SW 1271 (cell line): Measurements from ENCODE around the gene NMNAT3.

Experiments
- DNase-seq, 2 experiments: peaks; one replicate each; lab custom pipeline; 2025; lab: John Stamatoyannopoulos, UW

Gene NMNAT3

GRCh38 chr3:139677388-139678155 lies at the start of gene NMNAT3:
TSS of gene NMNAT3 (minus strand) at chr3:139677972. CDS start at chr3:139627724, 50,248 bp downstream.
- peak in 1 of 2 experiments; percentile 5 for DNase-seq

- DNase-seq = no peak
Measured at GRCh38 chr3:139721370-139721769, 43.6 kb upstream of the NMNAT3 start.

DNA sequence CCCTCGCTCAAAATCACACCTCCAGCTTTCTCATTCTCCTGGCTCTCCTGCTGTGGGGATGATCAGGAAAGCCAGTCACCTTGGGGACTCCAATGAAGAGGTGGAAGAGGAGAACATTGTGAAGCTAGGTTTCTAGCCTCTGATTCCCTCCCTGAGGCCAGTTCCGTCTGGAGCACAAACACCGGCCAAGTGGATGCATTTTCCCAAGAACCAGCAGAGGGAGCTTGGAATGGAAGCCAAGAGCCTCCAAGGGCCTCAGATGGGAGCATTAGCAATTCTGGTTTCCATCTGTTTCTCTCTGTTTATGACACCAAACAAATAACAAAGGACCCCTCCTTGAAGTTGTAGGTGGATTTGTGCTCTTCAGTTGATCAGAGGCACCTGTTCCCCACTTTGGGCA lies 40.6 kb upstream of the NMNAT3 start:
- peak in 1 of 2 experiments; percentile 10 for DNase-seq

- no peak for DNase-seq
Measured at GRCh38 chr3:139716908-139717485, 39.2 kb upstream of the NMNAT3 start.

DNA sequence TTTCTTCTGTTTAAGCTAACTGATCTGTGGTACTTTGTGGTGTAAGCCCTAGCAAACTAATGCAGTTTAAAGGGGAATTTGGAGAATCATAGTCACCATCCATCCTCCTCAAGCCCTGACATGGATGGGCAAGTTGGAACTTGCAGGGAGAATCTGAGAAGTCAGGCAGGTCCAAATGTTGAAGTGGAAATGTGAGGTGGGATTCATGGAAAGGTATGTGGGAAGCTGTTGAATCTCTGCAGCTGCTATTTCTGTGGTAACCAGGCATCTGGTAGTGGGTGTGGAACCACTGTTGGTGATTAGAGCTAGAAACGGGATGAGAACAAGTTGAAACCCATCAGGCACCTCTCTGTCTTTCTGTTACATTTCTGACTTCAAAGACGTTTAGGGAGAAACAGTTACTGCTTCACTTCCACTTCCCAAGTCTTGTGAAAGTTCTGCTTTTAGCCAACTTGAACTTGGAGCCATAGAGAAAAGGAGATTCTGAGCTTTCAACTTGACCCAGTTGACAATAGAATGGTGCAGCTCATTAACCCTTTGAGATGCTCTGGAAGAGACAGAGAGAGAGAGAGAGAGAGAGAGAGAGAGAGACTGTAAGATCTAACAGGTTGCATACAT lies 38.1 kb upstream of the NMNAT3 start:
- no peak for DNase-seq

GRCh38 chr3:139715166-139715565 lies 37.4 kb upstream of the NMNAT3 start:
- no peak for DNase-seq

DNA sequence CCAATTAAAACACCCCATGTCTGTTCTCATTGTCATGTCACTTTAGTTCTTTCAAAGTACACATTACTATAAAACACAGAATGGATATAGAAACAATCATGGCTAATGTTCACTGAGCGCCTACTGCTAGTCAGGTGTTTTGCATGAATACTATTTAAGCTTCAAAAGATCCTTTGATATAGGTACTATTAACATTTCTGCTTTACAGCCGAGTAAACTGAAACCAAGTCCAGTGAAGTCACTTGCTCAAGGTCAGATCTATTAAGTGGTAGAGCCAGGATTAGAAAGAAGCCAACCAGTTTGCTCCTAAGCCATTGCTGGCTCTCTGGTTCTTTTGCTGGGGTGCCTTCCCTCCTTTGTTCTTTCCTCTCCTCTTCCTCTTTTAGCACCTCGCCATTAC lies 32.4 kb upstream of the NMNAT3 start:
- DNase-seq = no peak

- no peak for DNase-seq
Measured at GRCh38 chr3:139705631-139706030, 27.9 kb upstream of the NMNAT3 start.

DNA sequence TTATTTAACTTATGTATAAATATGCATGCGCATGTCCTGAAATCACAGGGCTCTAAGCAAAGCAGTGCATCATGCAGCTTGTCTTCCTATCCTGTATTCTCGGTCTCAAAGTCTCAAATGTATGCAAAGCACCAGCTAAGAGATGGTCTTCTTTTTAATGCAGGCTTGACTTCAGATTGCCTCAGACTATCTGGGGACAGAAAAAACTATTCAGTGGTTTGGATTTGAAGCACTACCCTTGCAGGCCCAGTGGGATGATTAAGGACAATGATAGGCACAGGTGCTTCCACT lies 18.5 kb upstream of the NMNAT3 start:
- DNase-seq = no peak

DNA sequence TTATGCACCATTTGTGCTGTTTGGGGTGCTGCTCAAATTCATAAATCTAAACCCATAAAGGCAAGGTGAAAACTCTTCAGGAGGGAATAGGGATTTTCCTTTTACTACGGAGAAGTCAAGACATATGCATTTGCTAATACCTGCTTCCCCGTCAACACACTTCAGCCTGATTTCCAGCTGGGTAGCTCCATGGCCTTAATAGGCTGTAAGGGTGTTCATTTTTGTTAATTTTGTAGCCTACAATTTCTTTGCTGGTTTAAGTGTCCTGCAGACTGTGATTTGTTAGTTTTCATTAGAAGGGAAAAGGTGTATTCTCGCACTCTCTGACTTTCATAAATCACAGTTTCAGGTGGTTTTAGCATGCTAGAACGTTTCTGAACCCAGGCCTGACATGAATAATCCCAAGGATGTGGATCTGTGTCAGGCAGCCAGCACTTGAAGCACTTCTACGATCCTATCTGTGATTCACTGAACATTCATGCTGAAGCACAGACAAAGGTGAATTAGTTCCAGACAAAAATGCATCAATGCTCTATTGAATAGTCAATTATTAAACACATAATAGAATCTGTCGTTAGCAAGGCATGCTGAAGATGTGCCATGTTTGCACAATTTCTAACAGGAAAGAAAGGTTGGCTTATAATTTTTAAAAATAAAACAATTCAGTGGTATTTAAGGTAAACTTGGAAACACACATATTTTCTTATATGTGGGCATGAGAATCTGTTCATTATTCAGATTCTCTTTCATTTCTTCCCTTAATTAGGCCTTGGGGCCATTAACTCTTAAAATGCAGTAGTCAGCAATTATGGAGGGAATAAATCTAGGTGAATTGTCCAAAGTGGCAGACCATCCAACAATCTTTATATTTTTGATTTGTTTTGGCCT lies 17.9 kb upstream of the NMNAT3 start:
- DNase-seq = no peak

DNA sequence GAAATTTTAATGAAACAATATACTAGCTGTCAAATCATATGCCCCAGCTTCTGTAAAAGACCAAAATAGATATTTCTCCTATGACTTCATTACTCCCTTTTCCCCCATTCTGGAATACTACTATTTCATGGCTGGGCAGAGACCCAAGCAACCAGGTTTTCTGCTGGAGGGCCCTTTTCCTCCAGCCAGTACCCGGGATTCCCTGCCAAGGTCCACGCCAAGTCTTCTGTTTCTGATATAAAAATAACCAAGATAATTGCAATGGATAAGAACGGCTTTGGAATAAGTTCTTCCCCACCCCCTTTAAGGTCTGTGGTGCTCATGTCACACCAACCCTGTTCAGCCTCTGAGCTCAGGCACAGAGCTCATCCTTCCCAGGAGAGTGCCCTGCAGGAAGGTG lies 17.2 kb upstream of the NMNAT3 start:
- DNase-seq = no peak

- DNase-seq = no peak
Measured at GRCh38 chr3:139694542-139694941, 16.8 kb upstream of the NMNAT3 start.

- DNase-seq = no peak
Measured at GRCh38 chr3:139691619-139692018, 13.8 kb upstream of the NMNAT3 start.

DNA sequence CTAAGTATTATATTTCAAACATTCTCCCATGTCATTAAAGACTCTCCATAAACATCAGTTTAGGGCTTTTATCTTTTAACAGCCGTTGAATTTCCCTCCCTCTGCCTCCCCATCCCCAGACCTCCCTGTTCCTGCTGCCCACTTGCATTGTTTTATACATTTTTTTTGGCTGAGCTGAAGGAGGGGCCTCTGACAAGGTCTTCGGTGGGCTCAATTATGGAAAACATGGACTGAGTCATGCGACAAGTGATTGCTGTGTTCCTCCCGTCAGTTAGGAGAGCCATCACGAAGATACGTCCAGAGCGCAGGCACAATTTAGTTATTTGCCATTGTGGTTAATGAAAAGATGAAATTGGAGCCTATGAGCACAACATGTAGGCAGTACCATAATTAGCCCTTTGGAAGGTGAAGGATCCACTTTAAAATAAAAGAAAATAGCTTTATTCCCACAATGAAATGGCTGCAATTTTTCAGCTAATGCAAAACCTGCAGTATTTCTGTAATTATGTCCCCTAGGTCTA lies 12.0 kb upstream of the NMNAT3 start:
- no peak for DNase-seq

DNA sequence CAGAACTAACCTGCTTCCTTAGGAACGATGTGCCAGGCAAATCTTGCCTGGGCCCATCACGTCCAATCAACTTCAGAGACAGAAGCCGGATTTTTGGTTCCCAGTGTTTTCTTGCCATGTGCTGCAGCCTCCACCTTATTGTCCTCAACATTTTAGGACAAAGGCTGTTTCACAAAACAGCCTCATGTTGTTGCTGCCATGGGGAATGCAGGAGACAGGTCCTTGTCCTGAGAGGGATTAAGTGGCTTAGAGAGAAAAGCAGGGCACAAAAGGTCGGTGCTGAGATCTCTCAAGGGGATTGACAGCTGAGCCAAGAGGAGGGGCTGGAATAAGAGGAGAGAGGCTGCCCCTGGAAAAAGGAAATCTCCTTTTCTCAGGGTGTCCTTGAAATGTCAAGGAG lies 11.3 kb upstream of the NMNAT3 start:
- DNase-seq = no peak

DNA sequence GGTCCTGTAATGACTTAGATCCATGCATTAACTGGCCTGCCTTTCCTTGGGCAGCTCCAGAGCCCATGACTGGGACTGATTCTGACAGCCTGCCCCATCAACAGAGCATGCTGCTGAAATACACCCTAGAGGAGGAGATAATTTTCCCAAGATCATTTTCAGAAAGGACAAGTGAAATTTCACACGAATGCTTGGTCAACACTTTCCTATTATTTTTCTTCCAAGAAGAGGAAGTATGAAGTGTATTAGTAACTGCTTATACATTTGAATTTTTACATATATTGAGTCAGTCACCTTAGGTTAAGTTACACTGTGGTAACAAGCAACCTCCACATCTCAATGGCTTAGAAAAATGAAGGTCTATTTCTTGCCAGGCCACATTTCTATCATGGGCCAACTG lies 9.7 kb upstream of the NMNAT3 start:
- DNase-seq = no peak

DNA sequence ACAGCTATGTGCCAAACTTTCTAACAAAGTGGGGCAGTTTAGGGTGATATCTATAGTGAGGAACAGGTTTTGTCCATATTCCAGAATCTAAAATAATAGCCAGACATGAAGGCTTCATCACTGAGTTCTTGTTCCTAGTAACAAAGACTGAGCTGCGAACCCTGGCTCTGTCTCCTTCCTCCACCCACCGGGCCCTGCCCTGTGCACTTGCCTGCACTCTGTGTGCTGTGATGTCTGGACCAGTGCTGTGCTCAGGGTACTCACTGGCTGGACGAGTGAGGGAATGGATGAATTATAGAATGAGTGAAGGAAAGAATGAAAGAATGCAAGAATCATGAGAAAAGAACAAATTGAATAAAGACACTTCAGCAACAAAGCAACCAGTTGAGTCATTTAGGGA lies 8.9 kb upstream of the NMNAT3 start:
- no peak for DNase-seq

DNA sequence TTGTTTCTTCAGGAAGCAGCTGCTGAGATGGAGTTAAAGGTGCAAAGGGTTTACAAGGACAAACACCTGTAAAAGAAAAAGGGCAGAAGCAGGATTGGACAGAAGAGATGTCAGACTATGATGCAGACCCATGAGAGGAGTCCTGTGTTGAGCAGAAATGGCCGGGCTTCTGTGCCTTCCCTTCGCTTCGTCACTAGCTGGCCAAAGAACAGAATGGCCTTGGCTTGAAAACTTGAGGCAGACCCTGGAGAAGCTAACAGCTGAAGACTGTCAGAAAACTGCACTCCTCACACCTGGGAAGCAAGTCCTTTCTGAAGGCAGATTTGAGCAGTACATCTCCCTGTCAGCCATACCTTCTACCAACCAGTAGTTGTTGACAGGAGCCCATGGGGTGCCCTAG lies 8.4 kb upstream of the NMNAT3 start:
- DNase-seq = no peak

DNA sequence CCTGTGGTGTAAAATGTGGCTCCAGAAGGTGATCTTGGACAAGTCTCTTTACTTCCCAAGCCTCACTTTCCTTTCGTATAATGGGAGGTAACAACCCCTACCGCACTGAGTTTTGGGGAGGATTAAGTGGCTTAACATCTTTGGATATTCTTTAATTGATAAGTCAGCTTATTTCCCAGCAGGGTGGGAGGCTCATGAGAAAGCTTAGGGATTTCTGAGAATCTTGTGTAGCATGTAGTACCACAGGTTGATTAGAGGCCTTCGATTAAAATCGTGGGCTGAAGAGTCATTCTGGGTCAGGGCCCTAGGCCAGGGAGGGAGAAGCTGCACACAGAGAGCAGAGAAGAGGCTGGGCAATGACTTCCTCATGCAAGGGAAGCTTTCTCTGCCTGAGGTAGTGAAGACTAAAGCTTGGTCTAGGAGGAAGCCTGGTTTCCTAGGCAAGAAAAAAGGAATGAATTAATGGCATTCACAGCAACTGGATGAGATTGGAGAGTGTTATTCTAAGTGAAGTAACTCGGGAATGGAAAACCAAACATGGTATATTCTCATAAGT lies 1.5 kb upstream of the NMNAT3 start:
- no peak for DNase-seq

- no peak for DNase-seq
Measured at GRCh38 chr3:139676632-139677387, 962 bp downstream of the NMNAT3 start.

- DNase-seq = no peak
Measured at GRCh38 chr3:139676108-139676507, 1.7 kb downstream of the NMNAT3 start.
